SK-N-SH (cell line): ENCODE results near the gene HEPACAM.

Experiments
- CHD2 ChIP-seq: fragments of 150-350 bp; IDR thresholded peaks from 2 replicates; pipeline ENCODE4 v1.6.1; 2018; ENCODE audit warnings: low read length; ENCODE audit not compliant: partially characterized antibody
- CTCF ChIP-seq: fragments of 200-600 bp; sonication (generic); IDR thresholded peaks from 2 replicates; pipeline ENCODE4 v1.6.1; 2017; ENCODE audit warnings: antibody characterized with exemption, mild to moderate bottlenecking, moderate library complexity
- EP300 ChIP-seq, 2 experiments: IDR thresholded peaks; 2 replicates each; pipeline versions ENCODE4 v1.4.0 to v1.6.1; 2012; ENCODE audit warnings: borderline replicate concordance in 1 of 2, low read depth in 1 of 2, low read length in 1 of 2
- EZH2phosphoT487 ChIP-seq: fragments of 200-600 bp; sonication (generic); IDR thresholded peaks from 2 replicates; pipeline ENCODE4 v1.6.1; 2017; ENCODE audit warnings: low read depth, mixed run types, mild to moderate bottlenecking, antibody characterized with exemption, moderate library complexity, borderline replicate concordance
- FOSL2 ChIP-seq: IDR thresholded peaks from 2 replicates; pipeline ENCODE4 v1.4.0; 2012; ENCODE audit warnings: low read depth, mild to moderate bottlenecking, moderate library complexity, borderline replicate concordance
- NFIC ChIP-seq: IDR thresholded peaks from 2 replicates; pipeline ENCODE4 v1.4.0; 2012; ENCODE audit warnings: borderline replicate concordance
- POLR2AphosphoS5 ChIP-seq: IDR thresholded peaks from 2 replicates; pipeline ENCODE4 v1.6.1; 2012; ENCODE audit warnings: low read depth, low read length
- RAD21 ChIP-seq: IDR thresholded peaks from 2 replicates; pipeline ENCODE4 v1.6.1; 2012; ENCODE audit warnings: mild to moderate bottlenecking, low read length
- REST ChIP-seq: IDR thresholded peaks from 2 replicates; pipeline ENCODE4 v1.6.1; 2012; ENCODE audit warnings: mild to moderate bottlenecking, low read depth, low read length, moderate library complexity
- SMC3 ChIP-seq: IDR thresholded peaks from 2 replicates; pipeline ENCODE4 v1.6.1; 2012; ENCODE audit warnings: low read depth, low read length, improper control_type of control experiment
- TEAD4 ChIP-seq: IDR thresholded peaks from 2 replicates; pipeline ENCODE4 v1.4.0; 2012; ENCODE audit warnings: mild to moderate bottlenecking, borderline replicate concordance; ENCODE audit not compliant: insufficient read depth
- USF1 ChIP-seq: IDR thresholded peaks from 2 replicates; pipeline ENCODE4 v1.4.0; 2012; ENCODE audit warnings: low read depth, borderline replicate concordance

GRCh38 chr11:124894606-124895430 is 41.0 kb downstream of the HEPACAM start:
- TF ChIP-seq CTCF (no peak), REST (no peak), NFIC (no peak), RAD21 (no peak), FOSL2 (no peak), EZH2phosphoT487 (no peak), POLR2AphosphoS5 (no peak), TEAD4 (no peak), EP300 (IDR thresholded peaks at IDR 0.05; ENCODE audit: borderline replicate concordance in 1 of 2, low read depth in 1 of 2, low read length in 1 of 2) (no peak), SMC3 (no peak), USF1 (no peak), CHD2 (no peak)
